Effector memory CD4-positive, alpha-beta T cell (primary cell): ENCODE results near the gene CPD.

Experiments
- DNase-seq, 3 donors: peaks; one replicate each; pipeline ENCODE4 v3.0.0-alpha.2; 2020
- H3K27ac ChIP-seq: 2 replicates; pipeline ENCODE4 v1.7.0; 2013; ENCODE audit warnings: mild to moderate bottlenecking, low read length, moderate library complexity; ENCODE audit not compliant: insufficient read depth, poor library complexity, severe bottlenecking
- H3K27me3 ChIP-seq: replicated peaks from 2 replicates; pipeline ENCODE4 v1.7.0; 2013; ENCODE audit warnings: mild to moderate bottlenecking, low read length; ENCODE audit not compliant: insufficient read depth, control insufficient read depth, poor library complexity, severe bottlenecking
- H3K36me3 ChIP-seq: 2 replicates; pipeline ENCODE4 v1.7.0; 2013; ENCODE audit warnings: mild to moderate bottlenecking, low read length, moderate library complexity; ENCODE audit not compliant: control insufficient read depth, insufficient read depth
- H3K4me1 ChIP-seq: 2 replicates; pipeline ENCODE4 v1.7.0; 2013; ENCODE audit warnings: low read length, mild to moderate bottlenecking; ENCODE audit not compliant: control insufficient read depth, insufficient read depth, poor library complexity, severe bottlenecking
- H3K4me3 ChIP-seq: 2 replicates; pipeline ENCODE4 v1.7.0; 2013; ENCODE audit warnings: low read length, low read depth, mild to moderate bottlenecking; ENCODE audit not compliant: insufficient read depth, poor library complexity, severe bottlenecking
- H3K9me3 ChIP-seq: 2 replicates; pipeline ENCODE4 v1.7.0; 2013; ENCODE audit warnings: mild to moderate bottlenecking, low read length, moderate library complexity; ENCODE audit not compliant: control insufficient read depth

CPD gene

GRCh38 chr17:30381340-30381659, 2.6 kb downstream of the CPD start:
- no peak overlapping the region for H3K4me3 ChIP-seq
- DNase-seq = no peak
- no peak overlapping the region for H3K27ac ChIP-seq

DNA sequence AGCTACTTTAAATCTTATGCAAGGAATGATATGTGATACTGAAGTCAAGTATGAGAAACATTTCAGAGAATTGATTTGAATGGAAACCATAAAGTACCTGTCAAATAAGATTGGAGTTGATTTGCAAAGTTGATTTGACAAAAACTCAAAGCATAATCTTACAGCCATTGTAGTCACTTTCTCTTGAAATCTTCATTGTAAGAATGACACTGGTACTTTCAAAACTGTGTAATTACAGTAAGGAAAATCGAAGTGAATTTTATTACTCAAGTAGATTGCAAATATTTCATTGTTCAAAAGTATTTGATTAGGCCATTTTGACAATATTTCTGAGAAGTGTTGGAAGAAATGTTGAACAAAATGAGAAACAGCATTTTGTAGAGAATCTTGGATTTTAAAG, 3.6 kb downstream of the CPD start:
- no peak for DNase-seq
- Histone ChIP-seq H3K27ac (no peak overlapping the region), H3K36me3 (peaks cover 10% of the 10 kb centered on the region), H3K4me1 (peaks cover 28% of the 10 kb centered on the region), H3K27me3 (no peaks in the 10 kb centered on the region), H3K4me3 (no peak overlapping the region), H3K9me3 (no peaks in the 10 kb centered on the region)

More at GRCh38 chr17:30381340-30381659, 2.6 kb downstream of the CPD start:
- Histone ChIP-seq H3K36me3 (peaks cover 5% of the 10 kb centered on the region), H3K9me3 (no peaks in the 10 kb centered on the region), H3K27me3 (no peaks in the 10 kb centered on the region), H3K4me1 (peaks cover 28% of the 10 kb centered on the region)

DNA sequence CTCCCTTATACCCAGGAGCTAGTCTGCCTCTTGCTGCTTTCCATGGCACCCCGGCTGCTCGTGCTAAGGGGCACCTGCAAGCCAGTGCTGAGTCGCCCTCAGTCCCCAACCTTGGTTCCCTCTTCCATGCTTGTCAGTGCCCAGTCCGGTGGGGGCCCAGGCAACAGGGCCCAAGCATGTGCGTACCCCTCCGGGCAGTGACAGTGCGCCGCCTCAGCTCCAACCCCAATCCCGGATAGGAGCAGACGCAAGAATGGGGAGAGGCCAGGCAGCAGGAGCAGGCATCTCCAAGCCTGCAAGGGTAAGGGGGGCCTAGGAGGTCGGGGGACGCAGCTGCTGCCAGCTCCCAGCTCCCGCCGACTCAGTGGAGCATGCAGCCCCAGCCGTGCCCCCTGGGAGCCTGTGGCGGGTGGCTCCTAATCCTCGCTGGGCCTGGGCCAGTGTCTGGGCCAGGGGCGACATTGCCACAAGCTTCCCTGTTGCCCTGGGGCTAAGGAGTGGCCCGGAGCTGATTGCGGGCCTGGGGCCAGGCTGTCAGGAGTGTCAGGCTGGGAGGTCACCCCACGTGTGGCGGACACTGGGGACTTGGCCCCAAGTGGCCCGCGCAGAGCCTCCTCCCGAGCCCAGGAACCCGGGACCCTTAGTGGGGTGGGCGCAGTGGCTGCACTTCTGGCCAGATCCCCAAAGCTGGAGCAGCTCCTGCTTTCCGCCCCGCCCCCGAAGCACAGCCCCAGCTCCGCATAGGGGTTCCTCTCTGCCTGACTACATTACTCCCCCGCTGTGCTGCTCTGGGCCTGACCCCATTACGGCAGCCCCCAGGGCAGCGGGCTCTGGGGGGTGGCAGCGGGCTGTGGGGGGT, 9.8 kb downstream of the CPD start:
- H3K36me3 ChIP-seq = peaks cover 10% of the 10 kb centered on the region

DNA sequence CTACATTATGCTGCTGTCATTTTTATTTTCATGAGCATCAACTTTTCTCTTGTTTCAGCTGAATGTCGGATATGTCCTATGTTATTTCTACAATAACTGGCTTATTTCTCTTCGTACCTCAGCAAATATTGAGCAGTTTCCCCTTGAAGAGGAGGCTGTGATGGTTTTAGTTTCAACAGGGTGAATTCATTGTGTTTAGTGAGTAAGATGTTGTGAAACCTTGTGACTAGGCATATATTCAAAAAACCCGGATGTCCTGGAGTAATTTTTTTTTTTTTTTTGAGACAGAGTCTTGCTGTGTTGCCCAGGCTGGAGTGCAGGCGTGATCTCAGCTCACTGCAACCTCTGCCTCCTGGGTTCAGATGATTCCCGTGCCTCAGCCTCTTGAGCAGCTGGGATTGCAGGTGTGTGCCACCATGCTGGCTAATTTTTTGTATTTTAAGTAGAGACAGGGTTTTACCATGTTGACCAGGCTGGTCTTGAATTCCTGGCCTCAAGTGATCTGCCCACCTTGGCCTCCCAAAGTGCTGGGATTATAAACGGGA, 11.1 kb downstream of the CPD start:
- no peak for DNase-seq

More for the DNA sequence above, 9.8 kb downstream of the CPD start:
- Histone ChIP-seq H3K4me3 (no peak overlapping the region), H3K27ac (no peak overlapping the region), H3K27me3 (no peaks in the 10 kb centered on the region), H3K4me1 (no peaks in the 10 kb centered on the region), H3K9me3 (no peaks in the 10 kb centered on the region)
- no peak for DNase-seq

GRCh38 chr17:30391534-30391933, 12.8 kb downstream of the CPD start:
- Histone ChIP-seq H3K4me3 (no peak overlapping the region), H3K27me3 (no peaks in the 10 kb centered on the region), H3K4me1 (no peaks in the 10 kb centered on the region), H3K27ac (no peak overlapping the region), H3K9me3 (no peaks in the 10 kb centered on the region), H3K36me3 (peaks cover 3% of the 10 kb centered on the region)
- DNase-seq = no peak

More for the DNA sequence above, 11.1 kb downstream of the CPD start:
- no peaks in the 10 kb centered on the region for H3K9me3 ChIP-seq
- no peaks in the 10 kb centered on the region for H3K4me1 ChIP-seq
- H3K36me3 ChIP-seq = peaks cover 10% of the 10 kb centered on the region
- no peak overlapping the region for H3K4me3 ChIP-seq
- H3K27ac ChIP-seq = no peak overlapping the region
- no peaks in the 10 kb centered on the region for H3K27me3 ChIP-seq

- Histone ChIP-seq H3K36me3 (no peaks in the 10 kb centered on the region), H3K9me3 (no peaks in the 10 kb centered on the region), H3K4me1 (no peaks in the 10 kb centered on the region), H3K4me3 (no peak overlapping the region), H3K27me3 (no peaks in the 10 kb centered on the region), H3K27ac (no peak overlapping the region)
- no peak for DNase-seq
These were observed 14.8 kb downstream of the CPD start for GRCh38 chr17:30393491-30393890.

- Histone ChIP-seq H3K27ac (no peak overlapping the region), H3K9me3 (no peaks in the 10 kb centered on the region), H3K36me3 (no peaks in the 10 kb centered on the region), H3K4me1 (no peaks in the 10 kb centered on the region), H3K4me3 (no peak overlapping the region), H3K27me3 (no peaks in the 10 kb centered on the region)
- no peak for DNase-seq
These were observed 15.5 kb downstream of the CPD start for GRCh38 chr17:30393911-30394867.

DNA sequence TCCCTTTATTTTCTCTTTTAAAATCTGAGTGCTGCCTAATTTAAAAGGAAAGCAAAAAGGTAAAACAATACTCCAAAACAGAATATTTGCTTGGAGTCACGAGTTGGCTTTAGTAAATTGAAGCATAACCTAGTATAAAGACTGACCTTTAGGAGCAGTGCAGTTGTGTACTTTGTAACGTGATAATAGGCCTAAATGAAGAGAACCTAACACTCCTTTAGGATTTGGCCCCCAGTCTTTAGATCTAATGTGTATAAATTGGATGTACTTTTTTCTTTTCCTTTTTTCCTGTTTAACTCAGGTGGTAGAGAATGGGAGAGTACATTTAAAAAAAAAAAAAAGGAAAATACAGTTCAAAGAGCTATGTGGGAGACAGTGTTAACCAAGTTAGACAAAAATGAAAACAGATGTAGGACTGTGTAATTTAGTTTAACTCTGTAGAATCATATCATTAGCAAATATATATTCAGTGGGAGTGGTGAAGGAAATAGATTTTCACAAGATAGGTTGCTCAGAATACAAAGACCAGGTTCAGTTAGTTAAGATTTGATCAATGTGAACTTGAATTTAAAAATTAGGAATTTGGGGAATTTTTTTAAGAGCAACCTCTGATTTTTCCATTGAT, 16.8 kb downstream of the CPD start:
- DNase-seq = no peak
- Histone ChIP-seq H3K9me3 (no peaks in the 10 kb centered on the region), H3K4me3 (no peak overlapping the region), H3K27ac (no peak overlapping the region), H3K4me1 (no peaks in the 10 kb centered on the region), H3K36me3 (no peaks in the 10 kb centered on the region), H3K27me3 (no peaks in the 10 kb centered on the region)

GRCh38 chr17:30396129-30396528, 17.4 kb downstream of the CPD start:
- Histone ChIP-seq H3K27ac (no peak overlapping the region), H3K4me3 (no peak overlapping the region), H3K27me3 (no peaks in the 10 kb centered on the region), H3K36me3 (no peaks in the 10 kb centered on the region), H3K9me3 (no peaks in the 10 kb centered on the region), H3K4me1 (no peaks in the 10 kb centered on the region)
- no peak for DNase-seq
